Measurements from ENCODE around the gene UBE2I. TPM values are rescaled to one million over a fixed set of nuclear protein-coding genes. Genes with fewer than 3 reads are reported as not detected.

UBE2I gene
- total RNA-seq, 2 donors from 2014 or later, result 101 to 143 TPM

GRCh38 chr16:1282324-1282973 is 27.0 kb upstream of the UBE2I start:
- intact Hi-C loops (cut with DNase I), result no loop called here
- H3K4me1 ChIP-seq, result no peaks in the 10 kb centered on the region
- H3K4me3 ChIP-seq, result no peak overlapping the region
- no peaks in the 10 kb centered on the region for H3K9me3 ChIP-seq
- no peak for DNase-seq
- no peak overlapping the region for H3K9ac ChIP-seq (ENCODE audit: low read depth in 2 of 2, low read length in 2 of 2)
- TF ChIP-seq CTCF (IDR thresholded peaks at IDR 0.05), result no peak
- H3K27me3 ChIP-seq, result peaks cover 4% of the 10 kb centered on the region
- no peak overlapping the region for H3K27ac ChIP-seq
- no peaks in the 10 kb centered on the region for H3K36me3 ChIP-seq

GRCh38 chr16:1283296-1283695 is 26.1 kb upstream of the UBE2I start:
- Histone ChIP-seq H3K9me3 (no peaks in the 10 kb centered on the region), H3K4me3 (no peak overlapping the region), H3K4me1 (no peaks in the 10 kb centered on the region), H3K27ac (no peak overlapping the region), H3K27me3 (peaks cover 8% of the 10 kb centered on the region), H3K9ac (ENCODE audit: low read depth in 2 of 2, low read length in 2 of 2) (no peak overlapping the region), H3K36me3 (no peaks in the 10 kb centered on the region)
- intact Hi-C loops (cut with DNase I), result no loop called here
- no peak for DNase-seq
- TF ChIP-seq CTCF (IDR thresholded peaks at IDR 0.05), result no peak

- H3K27ac ChIP-seq, result no peak overlapping the region
- peaks cover 16% of the 10 kb centered on the region for H3K27me3 ChIP-seq
- H3K4me1 ChIP-seq, result no peaks in the 10 kb centered on the region
- H3K36me3 ChIP-seq, result no peaks in the 10 kb centered on the region
- H3K9ac ChIP-seq (ENCODE audit: low read depth in 2 of 2, low read length in 2 of 2), result no peak overlapping the region
- no peak for DNase-seq
- no peak for TF ChIP-seq CTCF (IDR thresholded peaks at IDR 0.05)
- H3K9me3 ChIP-seq, result no peaks in the 10 kb centered on the region
- H3K4me3 ChIP-seq, result no peak overlapping the region
- intact Hi-C loops (cut with DNase I), result no loop called here
Measured at GRCh38 chr16:1283996-1284616, 25.3 kb upstream of the UBE2I start.

- no peak overlapping the region for H3K27ac ChIP-seq
- no peaks in the 10 kb centered on the region for H3K9me3 ChIP-seq
- H3K4me3 ChIP-seq, result no peak overlapping the region
- H3K9ac ChIP-seq (ENCODE audit: low read depth in 2 of 2, low read length in 2 of 2), result no peak overlapping the region
- H3K4me1 ChIP-seq, result no peaks in the 10 kb centered on the region
- intact Hi-C loops (cut with DNase I), result no loop called here
- peaks cover 21% of the 10 kb centered on the region for H3K27me3 ChIP-seq
- no peak for TF ChIP-seq CTCF (IDR thresholded peaks at IDR 0.05)
- DNase-seq, result no peak
- H3K36me3 ChIP-seq, result no peaks in the 10 kb centered on the region
Measured at GRCh38 chr16:1285669-1286512, 23.5 kb upstream of the UBE2I start.

GRCh38 chr16:1286513-1287094 is 22.8 kb upstream of the UBE2I start:
- H3K27me3 ChIP-seq, result peaks cover 21% of the 10 kb centered on the region

More at GRCh38 chr16:1286513-1287094, 22.8 kb upstream of the UBE2I start:
- peaks cover 3% of the 10 kb centered on the region for H3K4me1 ChIP-seq
- DNase-seq, result no peak
- no peak overlapping the region for H3K27ac ChIP-seq
- no peak overlapping the region for H3K9ac ChIP-seq (ENCODE audit: low read depth in 2 of 2, low read length in 2 of 2)
- intact Hi-C loops (cut with DNase I), result no loop called here
- no peak for TF ChIP-seq CTCF (IDR thresholded peaks at IDR 0.05)
- H3K36me3 ChIP-seq, result no peaks in the 10 kb centered on the region
- H3K9me3 ChIP-seq, result no peaks in the 10 kb centered on the region
- H3K4me3 ChIP-seq, result no peak overlapping the region

All from colonic mucosa (tissue), 4 donors.